SK-N-SH (cell line): ENCODE data around the gene CUX1.

Experiments
- EP300 ChIP-seq, 2 experiments: IDR thresholded peaks; 2 replicates each; pipeline versions ENCODE4 v1.4.0 to v1.6.1; 2012; ENCODE audit warnings: borderline replicate concordance in 1 of 2, low read depth in 1 of 2, low read length in 1 of 2
- POLR2AphosphoS5 ChIP-seq: IDR thresholded peaks from 2 replicates; pipeline ENCODE4 v1.6.1; 2012; ENCODE audit warnings: low read depth, low read length
- TF ChIP-seq, protein P1 (sequence below): fragments of 150-350 bp; IDR thresholded peaks from 2 replicates; pipeline ENCODE4 v1.6.1; 2017; ENCODE audit warnings: antibody characterized with exemption, low read length, low read depth, borderline replicate concordance
- TF ChIP-seq, protein P2 (sequence below): fragments of 200-600 bp; sonication (generic); IDR thresholded peaks from 2 replicates; pipeline ENCODE4 v1.6.1; 2017; ENCODE audit warnings: antibody characterized with exemption, mild to moderate bottlenecking, moderate library complexity

DNA sequence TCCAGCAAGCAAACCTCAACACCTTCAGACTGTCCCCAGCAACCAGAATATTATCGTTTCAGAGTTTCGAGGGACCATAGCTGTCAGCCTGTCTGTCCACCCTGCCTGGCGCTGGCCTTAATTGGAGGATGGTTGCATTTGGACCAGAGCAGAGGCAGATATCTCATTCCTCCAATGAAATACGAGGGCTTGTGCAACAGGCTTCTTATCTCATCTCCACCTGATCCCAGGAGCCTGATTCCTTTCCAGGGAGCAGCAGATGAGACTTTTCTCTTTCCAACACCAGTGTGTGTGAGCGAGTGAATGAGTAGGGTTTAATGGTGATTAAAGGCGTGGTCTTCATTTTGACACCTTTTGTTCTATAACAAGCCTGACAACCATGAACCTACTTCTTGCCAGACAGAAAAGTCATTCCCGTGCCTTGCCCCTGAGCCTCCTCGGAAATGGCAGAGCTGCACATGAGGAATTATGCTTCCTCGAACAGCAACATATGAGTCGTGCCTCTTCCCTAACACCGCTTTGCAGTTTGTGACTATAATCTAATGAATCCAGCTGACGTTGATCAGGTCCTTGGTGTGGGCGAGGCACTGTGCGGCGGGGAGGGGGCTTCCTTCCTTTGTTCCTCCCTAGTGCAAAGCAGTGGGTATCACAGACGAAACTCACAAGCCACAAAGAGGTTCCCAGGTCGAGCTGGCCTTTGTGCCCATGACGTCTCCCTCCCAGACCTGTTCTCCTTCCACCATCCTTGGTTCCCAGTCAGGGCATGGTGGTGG lies 147.4 kb downstream of the CUX1 start:
- TF ChIP-seq, protein P1, sequence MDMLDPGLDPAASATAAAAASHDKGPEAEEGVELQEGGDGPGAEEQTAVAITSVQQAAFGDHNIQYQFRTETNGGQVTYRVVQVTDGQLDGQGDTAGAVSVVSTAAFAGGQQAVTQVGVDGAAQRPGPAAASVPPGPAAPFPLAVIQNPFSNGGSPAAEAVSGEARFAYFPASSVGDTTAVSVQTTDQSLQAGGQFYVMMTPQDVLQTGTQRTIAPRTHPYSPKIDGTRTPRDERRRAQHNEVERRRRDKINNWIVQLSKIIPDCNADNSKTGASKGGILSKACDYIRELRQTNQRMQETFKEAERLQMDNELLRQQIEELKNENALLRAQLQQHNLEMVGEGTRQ = no peak
- TF ChIP-seq EP300 (IDR thresholded peaks at IDR 0.05; ENCODE audit: borderline replicate concordance in 1 of 2, low read depth in 1 of 2, low read length in 1 of 2) (no peak), POLR2AphosphoS5 (no peak)
- TF ChIP-seq, protein P2, sequence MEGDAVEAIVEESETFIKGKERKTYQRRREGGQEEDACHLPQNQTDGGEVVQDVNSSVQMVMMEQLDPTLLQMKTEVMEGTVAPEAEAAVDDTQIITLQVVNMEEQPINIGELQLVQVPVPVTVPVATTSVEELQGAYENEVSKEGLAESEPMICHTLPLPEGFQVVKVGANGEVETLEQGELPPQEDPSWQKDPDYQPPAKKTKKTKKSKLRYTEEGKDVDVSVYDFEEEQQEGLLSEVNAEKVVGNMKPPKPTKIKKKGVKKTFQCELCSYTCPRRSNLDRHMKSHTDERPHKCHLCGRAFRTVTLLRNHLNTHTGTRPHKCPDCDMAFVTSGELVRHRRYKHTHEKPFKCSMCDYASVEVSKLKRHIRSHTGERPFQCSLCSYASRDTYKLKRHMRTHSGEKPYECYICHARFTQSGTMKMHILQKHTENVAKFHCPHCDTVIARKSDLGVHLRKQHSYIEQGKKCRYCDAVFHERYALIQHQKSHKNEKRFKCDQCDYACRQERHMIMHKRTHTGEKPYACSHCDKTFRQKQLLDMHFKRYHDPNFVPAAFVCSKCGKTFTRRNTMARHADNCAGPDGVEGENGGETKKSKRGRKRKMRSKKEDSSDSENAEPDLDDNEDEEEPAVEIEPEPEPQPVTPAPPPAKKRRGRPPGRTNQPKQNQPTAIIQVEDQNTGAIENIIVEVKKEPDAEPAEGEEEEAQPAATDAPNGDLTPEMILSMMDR = no peak
